Cardiac muscle cell (in vitro differentiated cells and primary cell): ENCODE data around the gene LDAF1. TPM values are rescaled to one million over a fixed set of nuclear protein-coding genes. Genes with fewer than 3 reads are reported as not detected.

Experiments
- DNase-seq, 2 donors: peaks; one replicate each; pipeline versions ENCODE4 v3.0.0 to v3.0.0-alpha.2; 2010 to 2017; ENCODE audit warnings: low read depth in 1 of 2, low spot score in 1 of 2
- H3K27ac ChIP-seq: fragments of 200-600 bp; sonication (generic); 2 replicates; pipeline ENCODE4 v1.5.1; 2016
- H3K27me3 ChIP-seq: fragments of 200-600 bp; sonication (generic); 2 replicates; pipeline ENCODE4 v1.6.0; 2016; ENCODE audit warnings: control low read depth
- H3K36me3 ChIP-seq: fragments of 200-600 bp; sonication (generic); 2 replicates; pipeline ENCODE4 v1.5.1; 2016; ENCODE audit warnings: control low read depth
- H3K4me1 ChIP-seq: fragments of 200-600 bp; sonication (generic); 2 replicates; pipeline ENCODE4 v1.8.1; 2017; ENCODE audit warnings: low read depth, mild to moderate bottlenecking, mixed run types
- H3K4me3 ChIP-seq: fragments of 200-600 bp; sonication (generic); 2 replicates; pipeline ENCODE4 v1.5.1; 2016; ENCODE audit warnings: mild to moderate bottlenecking
- H3K9me3 ChIP-seq: fragments of 200-600 bp; sonication (generic); 2 replicates; pipeline ENCODE4 v1.5.1; 2017; ENCODE audit warnings: low read depth, mild to moderate bottlenecking, control low read depth
- polyA plus RNA-seq: library from polyadenylated mRNA; unstranded; fragments of >200 nt; fragmentation: Nextera tagmentation; extraction: Ambion mirVana; gene quantifications from 2 replicates; pipeline ENCODE4 v1.2.1, GENCODE V29; 2016
- total RNA-seq: library from RNA; depleted of rRNA; stranded (reverse); fragments of >200 nt; gene quantifications from 2 replicates; pipeline ENCODE4 v1.2.3, GENCODE V29; 2016
- TF ChIP-seq, protein P1 (sequence below): IDR thresholded peaks from 2 replicates; pipeline ENCODE4 v1.5.1; 2012; ENCODE audit warnings: low read depth, mild to moderate bottlenecking, low read length

Gene LDAF1
- total and polyA plus RNA-seq, 2 experiments from 2014 or later: 14.3 to 20.7 TPM

DNA sequence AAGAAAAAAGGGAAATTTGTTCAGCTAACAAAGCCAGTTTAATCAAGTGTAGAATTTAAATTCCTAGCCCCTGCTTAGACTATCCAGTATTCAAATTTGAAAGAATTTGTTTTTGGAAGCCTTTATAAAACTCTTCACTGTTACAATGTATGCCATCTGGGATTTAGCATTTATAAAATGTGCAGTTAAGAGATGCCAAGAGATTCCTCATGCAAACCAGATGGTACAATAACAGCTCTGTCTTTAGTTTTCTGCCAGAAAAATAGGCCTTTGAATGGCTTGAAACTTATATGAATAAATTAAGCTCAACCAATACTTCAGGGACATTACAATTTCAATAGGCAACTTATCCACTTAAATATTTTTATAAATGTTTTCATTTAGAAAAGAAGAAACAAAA is 68.3 kb downstream of the LDAF1 start:
- TF ChIP-seq, protein P1, sequence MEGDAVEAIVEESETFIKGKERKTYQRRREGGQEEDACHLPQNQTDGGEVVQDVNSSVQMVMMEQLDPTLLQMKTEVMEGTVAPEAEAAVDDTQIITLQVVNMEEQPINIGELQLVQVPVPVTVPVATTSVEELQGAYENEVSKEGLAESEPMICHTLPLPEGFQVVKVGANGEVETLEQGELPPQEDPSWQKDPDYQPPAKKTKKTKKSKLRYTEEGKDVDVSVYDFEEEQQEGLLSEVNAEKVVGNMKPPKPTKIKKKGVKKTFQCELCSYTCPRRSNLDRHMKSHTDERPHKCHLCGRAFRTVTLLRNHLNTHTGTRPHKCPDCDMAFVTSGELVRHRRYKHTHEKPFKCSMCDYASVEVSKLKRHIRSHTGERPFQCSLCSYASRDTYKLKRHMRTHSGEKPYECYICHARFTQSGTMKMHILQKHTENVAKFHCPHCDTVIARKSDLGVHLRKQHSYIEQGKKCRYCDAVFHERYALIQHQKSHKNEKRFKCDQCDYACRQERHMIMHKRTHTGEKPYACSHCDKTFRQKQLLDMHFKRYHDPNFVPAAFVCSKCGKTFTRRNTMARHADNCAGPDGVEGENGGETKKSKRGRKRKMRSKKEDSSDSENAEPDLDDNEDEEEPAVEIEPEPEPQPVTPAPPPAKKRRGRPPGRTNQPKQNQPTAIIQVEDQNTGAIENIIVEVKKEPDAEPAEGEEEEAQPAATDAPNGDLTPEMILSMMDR: no peak
- Histone ChIP-seq H3K4me1 (no peaks in the 10 kb centered on the region), H3K36me3 (no peaks in the 10 kb centered on the region), H3K4me3 (no peak overlapping the region), H3K9me3 (no peaks in the 10 kb centered on the region), H3K27me3 (peaks cover 4% of the 10 kb centered on the region), H3K27ac (no peak overlapping the region)
- no peak for DNase-seq

DNA sequence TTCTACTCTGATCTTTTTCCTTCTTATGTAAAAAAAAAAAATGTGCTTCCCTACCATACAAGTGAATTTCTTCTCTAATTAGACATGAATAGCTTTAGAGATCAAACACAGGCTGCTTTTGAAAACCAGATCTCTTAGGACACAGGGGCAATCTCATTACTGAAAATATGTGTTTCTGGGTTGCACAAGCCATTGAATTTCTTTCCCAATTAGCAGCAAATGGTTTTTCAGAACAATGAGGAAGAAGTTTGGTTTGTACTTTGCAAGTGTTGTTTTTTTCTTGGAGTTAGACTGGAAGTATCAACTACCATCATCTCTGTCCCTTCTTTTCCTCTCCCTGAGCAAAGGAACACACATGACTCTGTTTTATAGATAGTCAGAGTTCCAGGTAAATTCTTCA is 69.4 kb downstream of the LDAF1 start:
- Histone ChIP-seq H3K4me3 (no peak overlapping the region), H3K27me3 (peaks cover 1% of the 10 kb centered on the region), H3K9me3 (no peaks in the 10 kb centered on the region), H3K4me1 (no peaks in the 10 kb centered on the region), H3K36me3 (no peaks in the 10 kb centered on the region), H3K27ac (no peak overlapping the region)
- no peak for DNase-seq
- TF ChIP-seq, protein P1: no peak

DNA sequence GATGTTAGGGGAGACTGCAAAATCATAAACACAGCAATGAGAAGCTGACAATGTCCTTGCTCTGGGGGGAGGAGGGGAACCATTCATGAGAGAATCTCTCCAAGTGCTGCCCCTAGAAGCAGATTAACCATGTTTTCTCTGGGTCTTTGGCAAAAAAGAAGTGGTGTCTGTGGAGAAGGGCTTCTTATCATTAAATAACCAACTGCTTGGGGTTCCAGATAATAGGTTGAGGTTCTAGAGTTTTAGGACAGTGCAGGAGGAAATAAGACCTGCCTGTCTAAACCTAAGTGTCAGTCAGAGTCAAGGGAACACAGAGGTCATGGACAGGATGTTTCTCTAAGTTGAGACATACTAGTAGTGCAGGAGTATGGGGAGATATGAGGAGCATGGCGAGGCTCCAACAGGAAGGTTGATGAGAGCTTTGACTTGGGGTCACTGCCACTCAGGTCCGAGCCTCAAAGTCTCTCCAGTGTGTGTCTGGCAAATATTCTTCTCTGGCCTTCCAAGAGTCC is 69.9 kb downstream of the LDAF1 start:
- no peak for DNase-seq
- H3K9me3 ChIP-seq: no peaks in the 10 kb centered on the region
- H3K27ac ChIP-seq: no peak overlapping the region
- H3K4me3 ChIP-seq: no peak overlapping the region
- no peaks in the 10 kb centered on the region for H3K4me1 ChIP-seq
- TF ChIP-seq, protein P1: no peak
- no peaks in the 10 kb centered on the region for H3K36me3 ChIP-seq
- H3K27me3 ChIP-seq: no peaks in the 10 kb centered on the region

Other genes starting within 250 kb of the LDAF1 start
- gene DNAH3, start 7.8 kb upstream of the LDAF1 start, total RNA-seq: 0.39 TPM in 1 of 2 replicates, not detected in the other
- not detected in 2 replicates for gene DNAH3, start 7.8 kb upstream of the LDAF1 start, polyA plus RNA-seq
- gene ZP2, start 52.9 kb downstream of the LDAF1 start, total RNA-seq: not detected in 2 replicates
- gene ZP2, start 52.9 kb downstream of the LDAF1 start, polyA plus RNA-seq: not detected in 2 replicates
- gene ANKS4B, start 75.0 kb downstream of the LDAF1 start, total RNA-seq: not detected in 2 replicates
- not detected in 2 replicates for gene ANKS4B, start 75.0 kb downstream of the LDAF1 start, polyA plus RNA-seq
- gene CRYM, start 119.6 kb downstream of the LDAF1 start, total RNA-seq: 0.21 TPM in 1 of 2 replicates, not detected in the other
- gene CRYM, start 119.6 kb downstream of the LDAF1 start, polyA plus RNA-seq: not detected in 2 replicates